ENCODE results near the gene APOA1.
A peak's percentile ranks its signal among the peaks of the same experiment; 100 is the strongest.

The APOA1 gene

GRCh38 chr11:116792144-116792868 lies 45.1 kb downstream of the APOA1 start:
- no peak for DNase-seq (ENCODE audit: low read depth)
- H3K9ac ChIP-seq (ENCODE audit: low read length), result peak overlapping the region; percentile 39

GRCh38 chr11:116791813-116792143 lies 45.6 kb downstream of the APOA1 start, which contains the start of gene APOA5:
Gene APOA5 (minus strand): TSS chr11:116791879. CDS start chr11:116791860, 19 bp downstream.
- no peaks in the 10 kb centered on the region for H3K36me3 ChIP-seq (ENCODE audit: control insufficient read depth, insufficient read depth, low read length, severe bottlenecking)
- no peaks in the 10 kb centered on the region for H3K27me3 ChIP-seq (replicated peaks; ENCODE audit: control insufficient read depth, insufficient read depth, low read length)
- peak within 1 kb of the TSS; percentile 39 for H3K9ac ChIP-seq (ENCODE audit: low read length)
- H3K9me3 ChIP-seq (ENCODE audit: control insufficient read depth, low read length), result no peaks in the 10 kb centered on the region
- H3K4me1 ChIP-seq (ENCODE audit: control insufficient read depth, insufficient read depth, low read length), result peaks cover 38% of the 10 kb centered on the region
- H3K4me3 ChIP-seq (ENCODE audit: low read length), result peak within 1 kb of the TSS; percentile 4
- no peak for DNase-seq (ENCODE audit: low read depth)

More at GRCh38 chr11:116792144-116792868, 45.1 kb downstream of the APOA1 start:
- no peaks in the 10 kb centered on the region for H3K36me3 ChIP-seq (ENCODE audit: control insufficient read depth, insufficient read depth, low read length, severe bottlenecking)
- peak overlapping the region; percentile 4 for H3K4me3 ChIP-seq (ENCODE audit: low read length)
- H3K4me1 ChIP-seq (ENCODE audit: control insufficient read depth, insufficient read depth, low read length), result peaks cover 34% of the 10 kb centered on the region
- H3K9me3 ChIP-seq (ENCODE audit: control insufficient read depth, low read length), result no peaks in the 10 kb centered on the region
- no peaks in the 10 kb centered on the region for H3K27me3 ChIP-seq (replicated peaks; ENCODE audit: control insufficient read depth, insufficient read depth, low read length)

GRCh38 chr11:116791002-116791812 lies 46.2 kb downstream of the APOA1 start:
- peaks cover 5% of the 10 kb centered on the region for H3K36me3 ChIP-seq (ENCODE audit: control insufficient read depth, insufficient read depth, low read length, severe bottlenecking)
- peaks cover 44% of the 10 kb centered on the region for H3K4me1 ChIP-seq (ENCODE audit: control insufficient read depth, insufficient read depth, low read length)
- peak overlapping the region; percentile 17 for H3K9ac ChIP-seq (ENCODE audit: low read length)
- H3K9me3 ChIP-seq (ENCODE audit: control insufficient read depth, low read length), result no peaks in the 10 kb centered on the region
- DNase-seq (ENCODE audit: low read depth), result peak; percentile 86
- no peak overlapping the region for H3K4me3 ChIP-seq (ENCODE audit: low read length)
- H3K27me3 ChIP-seq (replicated peaks; ENCODE audit: control insufficient read depth, insufficient read depth, low read length), result no peaks in the 10 kb centered on the region

- peaks cover 13% of the 10 kb centered on the region for H3K36me3 ChIP-seq (ENCODE audit: control insufficient read depth, insufficient read depth, low read length, severe bottlenecking)
- H3K27me3 ChIP-seq (replicated peaks; ENCODE audit: control insufficient read depth, insufficient read depth, low read length), result no peaks in the 10 kb centered on the region
- H3K4me1 ChIP-seq (ENCODE audit: control insufficient read depth, insufficient read depth, low read length), result peaks cover 46% of the 10 kb centered on the region
- DNase-seq (ENCODE audit: low read depth), result no peak
- H3K9ac ChIP-seq (ENCODE audit: low read length), result no peak overlapping the region
- no peak overlapping the region for H3K4me3 ChIP-seq (ENCODE audit: low read length)
- no peaks in the 10 kb centered on the region for H3K9me3 ChIP-seq (ENCODE audit: control insufficient read depth, low read length)
Observed at GRCh38 chr11:116790167-116791001, 47.0 kb downstream of the APOA1 start.

GRCh38 chr11:116788975-116789374 lies 48.4 kb downstream of the APOA1 start:
- Histone ChIP-seq H3K9me3 (ENCODE audit: control insufficient read depth, low read length) (no peaks in the 10 kb centered on the region), H3K4me1 (ENCODE audit: control insufficient read depth, insufficient read depth, low read length) (peaks cover 47% of the 10 kb centered on the region)

GRCh38 chr11:116788534-116788933 lies 48.9 kb downstream of the APOA1 start:
- H3K27me3 ChIP-seq (replicated peaks; ENCODE audit: control insufficient read depth, insufficient read depth, low read length), result no peaks in the 10 kb centered on the region
- peak overlapping the region; percentile 90 for H3K9ac ChIP-seq (ENCODE audit: low read length)
- H3K9me3 ChIP-seq (ENCODE audit: control insufficient read depth, low read length), result no peaks in the 10 kb centered on the region
- H3K4me1 ChIP-seq (ENCODE audit: control insufficient read depth, insufficient read depth, low read length), result peaks cover 48% of the 10 kb centered on the region
- DNase-seq (ENCODE audit: low read depth), result no peak
- peaks cover 31% of the 10 kb centered on the region for H3K36me3 ChIP-seq (ENCODE audit: control insufficient read depth, insufficient read depth, low read length, severe bottlenecking)
- peak overlapping the region; percentile 89 for H3K4me3 ChIP-seq (ENCODE audit: low read length)

More at GRCh38 chr11:116788975-116789374, 48.4 kb downstream of the APOA1 start:
- no peak for DNase-seq (ENCODE audit: low read depth)
- no peak overlapping the region for H3K4me3 ChIP-seq (ENCODE audit: low read length)
- H3K36me3 ChIP-seq (ENCODE audit: control insufficient read depth, insufficient read depth, low read length, severe bottlenecking), result peaks cover 27% of the 10 kb centered on the region
- H3K9ac ChIP-seq (ENCODE audit: low read length), result no peak overlapping the region
- no peaks in the 10 kb centered on the region for H3K27me3 ChIP-seq (replicated peaks; ENCODE audit: control insufficient read depth, insufficient read depth, low read length)

GRCh38 chr11:116787786-116788486 lies 49.5 kb downstream of the APOA1 start, which contains the start of gene ZPR1:
Gene ZPR1 (minus strand): TSS chr11:116788023. CDS start chr11:116787990, 33 bp downstream.
- Histone ChIP-seq H3K9me3 (ENCODE audit: control insufficient read depth, low read length) (no peaks in the 10 kb centered on the region), H3K4me1 (ENCODE audit: control insufficient read depth, insufficient read depth, low read length) (peaks cover 48% of the 10 kb centered on the region), H3K36me3 (ENCODE audit: control insufficient read depth, insufficient read depth, low read length, severe bottlenecking) (peaks cover 37% of the 10 kb centered on the region), H3K9ac (ENCODE audit: low read length) (peak within 1 kb of the TSS; percentile 90), H3K27me3 (replicated peaks; ENCODE audit: control insufficient read depth, insufficient read depth, low read length) (no peaks in the 10 kb centered on the region), H3K4me3 (ENCODE audit: low read length) (peak within 1 kb of the TSS; percentile 89)
- peak; percentile 91 for DNase-seq (ENCODE audit: low read depth)

- peak overlapping the region; percentile 89 for H3K4me3 ChIP-seq (ENCODE audit: low read length)
- peak overlapping the region; percentile 90 for H3K9ac ChIP-seq (ENCODE audit: low read length)
- DNase-seq (ENCODE audit: low read depth), result peak; percentile 43
- H3K27me3 ChIP-seq (replicated peaks; ENCODE audit: control insufficient read depth, insufficient read depth, low read length), result no peaks in the 10 kb centered on the region
- H3K4me1 ChIP-seq (ENCODE audit: control insufficient read depth, insufficient read depth, low read length), result peaks cover 48% of the 10 kb centered on the region
- H3K9me3 ChIP-seq (ENCODE audit: control insufficient read depth, low read length), result no peaks in the 10 kb centered on the region
- peaks cover 42% of the 10 kb centered on the region for H3K36me3 ChIP-seq (ENCODE audit: control insufficient read depth, insufficient read depth, low read length, severe bottlenecking)
Observed at GRCh38 chr11:116787436-116787785, 50.0 kb downstream of the APOA1 start.

GRCh38 chr11:116786966-116787365 lies 50.5 kb downstream of the APOA1 start:
- H3K36me3 ChIP-seq (ENCODE audit: control insufficient read depth, insufficient read depth, low read length, severe bottlenecking), result peaks cover 46% of the 10 kb centered on the region
- peak overlapping the region; percentile 89 for H3K4me3 ChIP-seq (ENCODE audit: low read length)
- H3K27me3 ChIP-seq (replicated peaks; ENCODE audit: control insufficient read depth, insufficient read depth, low read length), result no peaks in the 10 kb centered on the region
- peak overlapping the region; percentile 90 for H3K9ac ChIP-seq (ENCODE audit: low read length)
- no peak for DNase-seq (ENCODE audit: low read depth)
- H3K9me3 ChIP-seq (ENCODE audit: control insufficient read depth, low read length), result no peaks in the 10 kb centered on the region
- H3K4me1 ChIP-seq (ENCODE audit: control insufficient read depth, insufficient read depth, low read length), result peaks cover 48% of the 10 kb centered on the region

GRCh38 chr11:116786326-116786725 lies 51.1 kb downstream of the APOA1 start:
- no peaks in the 10 kb centered on the region for H3K9me3 ChIP-seq (ENCODE audit: control insufficient read depth, low read length)
- no peaks in the 10 kb centered on the region for H3K27me3 ChIP-seq (replicated peaks; ENCODE audit: control insufficient read depth, insufficient read depth, low read length)
- peaks cover 52% of the 10 kb centered on the region for H3K36me3 ChIP-seq (ENCODE audit: control insufficient read depth, insufficient read depth, low read length, severe bottlenecking)
- no peak overlapping the region for H3K9ac ChIP-seq (ENCODE audit: low read length)
- H3K4me1 ChIP-seq (ENCODE audit: control insufficient read depth, insufficient read depth, low read length), result peaks cover 43% of the 10 kb centered on the region
- peak overlapping the region; percentile 89 for H3K4me3 ChIP-seq (ENCODE audit: low read length)
- no peak for DNase-seq (ENCODE audit: low read depth)

All from adipocyte (in vitro differentiated cells).